IPS-NIHi7 (cell line): Measurements from ENCODE around the gene STAT6.
A peak's percentile ranks its signal among the peaks of the same experiment; 100 is the strongest.

Source experiments
- DNase-seq: peaks from one replicate; pipeline ENCODE4 v3.0.0; 2012; ENCODE audit warnings: mixed read lengths; ENCODE audit errors: extremely low spot score

Gene STAT6

GRCh38 chr12:57104292-57104910 is 6.8 kb downstream of the STAT6 start:
- DNase-seq, result no peak

DNA sequence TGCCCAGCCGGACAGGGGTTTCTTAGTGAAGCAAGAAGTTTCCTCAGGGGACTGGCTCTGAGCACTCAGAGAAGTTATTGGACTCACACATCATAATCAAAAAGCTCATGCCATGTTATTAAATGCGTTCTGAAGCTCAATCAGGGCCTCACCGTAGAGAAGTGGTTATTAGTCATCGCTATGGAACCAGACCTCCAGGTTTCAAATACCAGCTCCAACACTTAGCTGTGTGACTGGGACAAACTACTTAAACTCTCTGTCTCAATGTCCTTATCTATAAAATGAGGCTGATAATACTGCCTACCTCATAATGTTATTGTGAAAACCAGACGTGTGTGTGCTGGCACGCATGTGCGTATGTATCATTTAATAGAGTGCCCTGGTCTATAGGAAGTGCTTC is 7.3 kb downstream of the STAT6 start:
- no peak for DNase-seq

DNA sequence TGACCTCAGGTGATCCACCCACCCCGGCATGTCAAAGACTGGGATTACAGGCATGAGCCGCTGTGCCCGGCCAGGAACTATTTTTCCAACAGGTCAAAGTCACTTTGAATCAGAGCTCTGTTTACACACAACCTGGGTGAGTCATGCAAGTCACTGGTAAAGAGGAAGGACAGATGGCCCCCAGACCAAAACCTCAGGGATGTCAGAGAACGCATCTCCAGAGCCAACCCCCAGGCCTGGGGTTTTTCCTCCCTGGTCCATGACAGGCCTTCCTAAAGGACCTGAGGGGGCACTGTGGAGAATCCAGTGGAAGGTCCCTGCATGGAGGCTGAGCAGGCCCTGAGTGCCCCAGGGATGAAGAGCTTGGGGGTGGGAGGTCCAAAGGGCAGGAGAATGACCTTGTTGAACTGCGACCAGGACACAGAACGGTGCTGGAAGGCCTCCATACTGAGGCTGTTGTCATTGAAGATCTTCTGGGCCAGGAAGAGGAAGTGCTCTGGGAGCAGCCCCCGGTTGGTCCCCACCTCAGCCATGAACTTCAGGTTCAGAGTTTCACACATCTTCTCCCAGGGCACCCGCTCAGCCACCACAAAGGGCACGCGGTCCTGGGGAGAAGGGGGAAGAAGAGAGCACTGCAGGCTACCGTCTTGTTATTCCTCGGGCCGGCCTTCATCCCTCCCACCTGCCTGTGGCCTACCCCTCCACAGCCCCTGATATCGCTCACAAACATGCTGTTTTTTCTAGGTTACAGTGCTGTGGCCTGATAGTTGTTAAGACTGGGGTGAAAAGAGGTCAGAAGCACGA is 9.1 kb downstream of the STAT6 start:
- DNase-seq, result no peak

DNA sequence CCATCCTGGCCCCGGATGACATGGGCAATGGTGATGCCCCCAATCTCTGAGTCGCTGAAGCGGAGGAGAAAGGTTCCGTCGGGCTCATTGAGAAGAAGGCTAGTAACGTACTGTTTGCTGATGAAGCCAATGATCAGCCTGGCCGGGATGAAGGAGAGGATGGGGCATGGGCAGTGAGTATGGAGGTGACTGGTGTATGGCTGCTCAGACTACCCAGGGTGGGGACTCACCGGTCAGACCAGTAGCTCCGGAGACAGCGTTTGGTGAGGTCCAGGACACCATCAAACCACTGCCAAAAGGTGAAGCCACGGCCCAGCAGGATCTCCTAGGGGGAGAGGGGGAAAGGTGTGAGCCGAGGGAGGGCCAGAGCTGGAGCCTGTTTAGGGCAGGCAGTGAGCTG is 11.4 kb downstream of the STAT6 start:
- DNase-seq, result no peak

DNA sequence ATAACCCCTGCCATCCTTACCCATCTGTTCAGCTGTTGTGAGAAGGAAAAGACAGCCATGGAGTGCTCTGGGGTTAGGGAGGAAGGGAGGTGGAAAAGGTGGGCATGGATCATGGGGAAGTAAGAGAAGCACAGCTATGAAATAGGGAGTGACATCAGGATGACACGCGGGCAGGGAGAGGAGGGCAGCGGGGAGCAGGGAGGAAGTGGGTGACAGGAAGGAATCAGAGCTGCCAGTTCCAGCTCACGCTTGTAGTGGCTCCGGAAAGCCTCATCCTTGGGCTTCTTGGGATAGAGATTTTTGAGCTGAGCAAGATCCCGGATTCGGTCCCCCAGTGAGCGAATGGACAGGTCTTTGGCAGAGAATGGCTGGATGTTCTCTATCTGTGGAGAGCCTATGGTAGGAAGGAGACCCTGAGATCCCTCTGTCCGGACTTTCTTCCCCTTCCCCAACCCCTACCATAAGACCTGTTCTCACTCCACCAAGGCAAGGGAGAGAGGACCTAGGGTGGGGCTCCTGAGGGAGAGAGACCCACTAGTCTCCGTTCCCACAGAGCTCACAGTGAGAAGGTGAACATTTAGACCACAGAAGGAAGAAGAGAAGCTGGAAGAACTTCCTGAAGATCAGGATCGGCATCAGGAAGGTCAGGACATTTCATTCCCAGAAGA is 12.0 kb downstream of the STAT6 start:
- DNase-seq, result no peak

DNA sequence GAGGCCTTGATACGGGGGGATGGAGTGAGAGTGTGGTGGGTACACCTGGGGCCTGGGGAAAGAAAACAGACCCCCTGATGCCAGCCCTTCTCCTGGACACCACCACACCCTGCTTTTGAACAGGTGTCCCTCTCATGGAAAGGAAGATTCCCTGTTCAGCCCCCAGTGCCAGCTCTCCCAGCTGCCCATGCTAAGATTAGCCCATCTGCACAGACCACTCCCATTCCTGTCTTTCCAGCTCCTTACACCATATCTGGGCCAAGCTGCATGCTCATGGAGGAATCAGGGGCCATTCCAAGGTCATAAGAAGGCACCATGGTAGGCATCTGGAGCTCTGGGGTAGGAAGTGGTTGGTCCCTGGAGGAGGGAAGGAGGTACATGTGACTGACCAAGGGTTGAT is 12.6 kb downstream of the STAT6 start:
- DNase-seq, result no peak

GRCh38 chr12:57097554-57097835 is 13.7 kb downstream of the STAT6 start:
- no peak for DNase-seq

GRCh38 chr12:57096748-57097553 is 14.2 kb downstream of the STAT6 start:
- no peak for DNase-seq

- DNase-seq, result no peak
Measured at GRCh38 chr12:57096099-57096572, 15.0 kb downstream of the STAT6 start.

DNA sequence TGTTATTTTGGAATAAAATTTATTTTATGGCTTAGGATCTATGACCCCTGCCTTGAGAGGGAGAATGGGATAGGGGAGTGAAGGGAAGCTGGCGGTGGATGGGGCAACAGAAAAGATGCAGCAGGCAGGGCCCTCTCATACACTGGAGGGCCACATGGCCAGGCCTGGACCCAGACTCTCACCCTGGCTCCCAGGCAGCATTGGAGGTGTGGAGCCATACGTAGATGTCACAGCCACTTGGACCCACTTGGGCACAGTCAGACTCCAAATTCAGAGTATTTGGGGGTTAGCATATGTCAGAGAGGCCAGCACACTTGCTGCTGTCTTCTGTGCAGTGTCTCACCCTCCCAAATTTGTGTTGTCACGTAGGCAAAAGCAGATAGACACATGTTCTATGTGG is 15.7 kb downstream of the STAT6 start:
- DNase-seq, result no peak

GRCh38 chr12:57094208-57095160 is 16.7 kb downstream of the STAT6 start:
- DNase-seq, result no peak

DNA sequence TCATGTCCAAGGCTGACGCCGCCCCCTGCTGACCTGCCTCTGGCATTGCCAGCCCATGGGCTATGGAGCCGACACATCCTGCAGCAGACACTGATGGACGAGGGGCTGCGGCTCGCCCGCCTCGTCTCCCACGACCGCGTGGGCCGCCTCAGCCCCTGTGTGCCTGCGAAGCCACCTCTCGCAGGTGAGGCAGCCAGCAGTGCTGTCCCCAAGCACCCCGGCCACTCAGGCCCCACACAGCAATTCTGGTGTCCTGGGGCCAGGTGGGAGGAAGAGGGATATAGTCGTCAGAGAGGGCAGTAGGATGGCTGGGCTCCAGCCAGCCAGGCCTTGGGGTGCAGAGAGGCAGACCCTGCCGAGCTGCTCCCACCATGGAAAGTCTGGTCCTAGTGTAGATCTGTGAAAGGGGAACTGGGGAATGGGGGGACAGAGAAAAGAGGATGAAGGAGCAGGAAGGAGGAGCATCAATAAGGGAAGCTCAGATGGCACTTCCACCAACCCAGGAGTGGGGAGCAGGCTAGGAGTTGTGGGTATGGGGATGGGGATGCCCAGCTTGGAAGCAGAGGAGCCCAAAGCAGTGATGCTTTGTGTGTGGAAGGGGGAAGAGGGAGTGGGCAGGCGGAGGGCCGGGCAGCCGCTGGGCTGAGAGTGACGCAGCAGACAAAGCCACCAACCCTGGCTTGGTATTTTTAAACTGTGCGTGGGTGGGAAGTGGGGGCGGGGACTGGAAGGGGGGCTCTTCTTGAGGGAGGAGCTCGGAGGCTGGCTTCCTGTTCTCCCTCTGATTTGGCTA is 17.6 kb downstream of the STAT6 start:
- peak; percentile 74 for DNase-seq

GRCh38 chr12:57092876-57093414 is 18.2 kb downstream of the STAT6 start:
- no peak for DNase-seq

GRCh38 chr12:57092529-57092862 is 18.7 kb downstream of the STAT6 start:
- DNase-seq, result no peak

DNA sequence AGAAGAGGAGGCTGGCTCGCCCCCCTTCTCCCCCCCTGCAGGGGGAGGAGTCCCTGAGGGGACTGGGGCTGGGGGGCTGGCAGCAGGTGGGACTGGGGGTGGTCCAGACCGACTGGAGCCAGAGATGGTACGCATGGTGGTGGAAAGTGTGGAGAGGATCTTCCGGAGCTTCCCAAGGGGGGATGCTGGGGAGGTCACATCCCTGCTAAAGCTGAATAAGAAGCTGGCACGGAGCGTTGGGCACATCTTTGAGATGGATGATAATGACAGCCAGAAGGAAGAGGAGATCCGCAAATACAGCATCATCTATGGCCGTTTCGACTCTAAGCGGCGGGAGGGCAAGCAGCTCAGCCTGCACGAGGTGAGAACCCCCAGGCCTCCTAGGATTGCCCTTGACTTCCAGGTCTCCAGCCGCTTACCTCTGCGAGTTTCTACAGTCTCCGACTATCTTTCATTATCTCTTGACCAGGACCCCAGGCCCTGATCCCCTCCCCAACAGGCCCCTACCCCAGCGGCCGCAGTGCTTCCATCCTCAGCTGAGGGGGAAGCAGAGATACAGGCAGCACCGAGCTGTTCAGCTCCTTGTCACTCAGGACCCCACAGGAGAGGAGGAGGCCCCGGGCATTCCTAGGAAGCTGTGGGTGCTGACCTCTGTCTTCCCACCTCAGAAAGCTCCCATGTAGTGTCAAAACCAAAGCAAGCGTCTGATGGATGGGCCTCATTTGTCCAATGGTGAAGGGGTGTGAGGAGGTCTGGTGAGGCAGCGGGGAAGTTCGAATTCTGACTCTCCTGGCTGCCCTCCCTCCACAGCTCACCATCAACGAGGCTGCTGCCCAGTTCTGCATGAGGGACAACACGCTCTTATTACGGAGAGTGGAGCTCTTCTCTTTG is 19.3 kb downstream of the STAT6 start:
- no peak for DNase-seq

- DNase-seq, result no peak
Measured at GRCh38 chr12:57090924-57091637, 20.1 kb downstream of the STAT6 start.

- no peak for DNase-seq
Measured at GRCh38 chr12:57090490-57090889, 20.7 kb downstream of the STAT6 start.
